Measurements from ENCODE around the gene ADAM12.

DNA sequence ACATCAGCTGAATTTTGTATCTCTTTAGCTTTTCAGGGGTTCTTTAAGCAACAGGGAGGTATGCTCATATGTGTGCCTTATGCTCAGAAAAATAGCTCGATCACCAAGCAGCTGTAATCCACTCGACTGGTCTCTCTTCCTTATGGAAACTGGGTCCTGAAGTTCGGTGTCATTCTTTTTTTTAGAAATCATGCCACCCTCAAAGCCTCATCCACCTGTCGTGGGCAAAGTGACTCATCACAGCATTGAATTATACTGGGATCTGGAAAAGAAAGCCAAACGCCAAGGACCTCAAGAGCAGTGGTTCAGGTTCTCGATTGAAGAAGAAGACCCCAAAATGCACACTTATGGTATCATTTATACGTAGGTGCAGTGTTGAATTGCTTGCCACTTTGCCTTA is 408.3 kb downstream of the ADAM12 start:
- TF ChIP-seq, protein P1, sequence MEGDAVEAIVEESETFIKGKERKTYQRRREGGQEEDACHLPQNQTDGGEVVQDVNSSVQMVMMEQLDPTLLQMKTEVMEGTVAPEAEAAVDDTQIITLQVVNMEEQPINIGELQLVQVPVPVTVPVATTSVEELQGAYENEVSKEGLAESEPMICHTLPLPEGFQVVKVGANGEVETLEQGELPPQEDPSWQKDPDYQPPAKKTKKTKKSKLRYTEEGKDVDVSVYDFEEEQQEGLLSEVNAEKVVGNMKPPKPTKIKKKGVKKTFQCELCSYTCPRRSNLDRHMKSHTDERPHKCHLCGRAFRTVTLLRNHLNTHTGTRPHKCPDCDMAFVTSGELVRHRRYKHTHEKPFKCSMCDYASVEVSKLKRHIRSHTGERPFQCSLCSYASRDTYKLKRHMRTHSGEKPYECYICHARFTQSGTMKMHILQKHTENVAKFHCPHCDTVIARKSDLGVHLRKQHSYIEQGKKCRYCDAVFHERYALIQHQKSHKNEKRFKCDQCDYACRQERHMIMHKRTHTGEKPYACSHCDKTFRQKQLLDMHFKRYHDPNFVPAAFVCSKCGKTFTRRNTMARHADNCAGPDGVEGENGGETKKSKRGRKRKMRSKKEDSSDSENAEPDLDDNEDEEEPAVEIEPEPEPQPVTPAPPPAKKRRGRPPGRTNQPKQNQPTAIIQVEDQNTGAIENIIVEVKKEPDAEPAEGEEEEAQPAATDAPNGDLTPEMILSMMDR (IDR thresholded peaks at IDR 0.05), result no peak
- TF ChIP-seq POLR2A (IDR thresholded peaks at IDR 0.05), result no peak
